Lower leg skin (tissue), 3 donors: ENCODE data around the gene TSEN15.

Experiments
- POLR2A ChIP-seq, 2 donors: fragments of 450-650 bp; IDR thresholded peaks; one replicate each; pipeline ENCODE4 v1.6.1; 2016 to 2017; ENCODE audit warnings: antibody characterized with exemption in 2 of 2, mild to moderate bottlenecking in 1 of 2, moderate library complexity in 1 of 2
- TF ChIP-seq, protein P1 (sequence below), 3 donors: fragments of 450-650 bp; IDR thresholded peaks; one replicate each; pipeline ENCODE4 v1.5.1; 2016; ENCODE audit warnings: antibody characterized with exemption in 3 of 3, mild to moderate bottlenecking in 3 of 3, moderate library complexity in 2 of 3

DNA sequence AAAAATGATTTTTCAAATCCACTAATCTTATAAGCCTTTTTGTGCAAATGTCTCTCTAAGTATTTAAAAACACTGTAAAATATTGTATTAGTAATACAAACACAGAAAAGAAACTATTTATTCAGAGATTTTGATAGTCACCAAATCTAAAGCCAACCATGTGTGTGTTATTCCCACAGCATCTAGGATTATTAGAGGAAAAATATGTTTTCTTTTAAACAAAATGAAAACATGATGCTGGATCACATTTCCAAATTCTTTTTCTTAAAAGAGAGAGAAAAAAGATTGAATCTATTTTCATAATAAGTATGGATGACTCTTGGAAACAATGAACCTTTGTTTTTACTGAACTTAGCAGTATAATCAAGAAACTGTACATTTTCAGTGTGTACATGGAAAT, 39.3 kb upstream of the TSEN15 start:
- TF ChIP-seq POLR2A (IDR thresholded peaks at IDR 0.05) = no peak
- TF ChIP-seq, protein P1, sequence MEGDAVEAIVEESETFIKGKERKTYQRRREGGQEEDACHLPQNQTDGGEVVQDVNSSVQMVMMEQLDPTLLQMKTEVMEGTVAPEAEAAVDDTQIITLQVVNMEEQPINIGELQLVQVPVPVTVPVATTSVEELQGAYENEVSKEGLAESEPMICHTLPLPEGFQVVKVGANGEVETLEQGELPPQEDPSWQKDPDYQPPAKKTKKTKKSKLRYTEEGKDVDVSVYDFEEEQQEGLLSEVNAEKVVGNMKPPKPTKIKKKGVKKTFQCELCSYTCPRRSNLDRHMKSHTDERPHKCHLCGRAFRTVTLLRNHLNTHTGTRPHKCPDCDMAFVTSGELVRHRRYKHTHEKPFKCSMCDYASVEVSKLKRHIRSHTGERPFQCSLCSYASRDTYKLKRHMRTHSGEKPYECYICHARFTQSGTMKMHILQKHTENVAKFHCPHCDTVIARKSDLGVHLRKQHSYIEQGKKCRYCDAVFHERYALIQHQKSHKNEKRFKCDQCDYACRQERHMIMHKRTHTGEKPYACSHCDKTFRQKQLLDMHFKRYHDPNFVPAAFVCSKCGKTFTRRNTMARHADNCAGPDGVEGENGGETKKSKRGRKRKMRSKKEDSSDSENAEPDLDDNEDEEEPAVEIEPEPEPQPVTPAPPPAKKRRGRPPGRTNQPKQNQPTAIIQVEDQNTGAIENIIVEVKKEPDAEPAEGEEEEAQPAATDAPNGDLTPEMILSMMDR (IDR thresholded peaks at IDR 0.05) = no peak
